GM13976 (cell line): ENCODE results near the gene ERC2.

Experiments
- DNase-seq: peaks from one replicate; pipeline ENCODE4 v3.0.0; 2012; ENCODE audit warnings: low spot score
- CTCF ChIP-seq: IDR thresholded peaks from 2 replicates; pipeline ENCODE4 v1.5.1; 2012; ENCODE audit warnings: borderline replicate concordance, mild to moderate bottlenecking; ENCODE audit not compliant: insufficient read depth; ENCODE audit errors: extremely low read depth, missing control alignments, control extremely low read depth
- in situ Hi-C: fragments of 300-500 bp; cut with MboI; formaldehyde crosslinking; loops from one replicate; pipeline ENCODE4 v1.12.0; 2022; ENCODE audit warnings: low sequenced_read_pairs, mixed read lengths, inconsistent platforms; ENCODE audit not compliant: unreplicated experiment

The ERC2 gene

GRCh38 chr3:55989366-55989765 is 478.9 kb downstream of the ERC2 start:
- TF ChIP-seq CTCF = no peak
- no peak for DNase-seq
- in situ Hi-C loops = no loop called here

- TF ChIP-seq CTCF = no peak
- no peak for DNase-seq
- in situ Hi-C loops = no loop called here
Observed at GRCh38 chr3:55988905-55989304, 479.4 kb downstream of the ERC2 start.

- TF ChIP-seq CTCF = no peak
- no peak for DNase-seq
- in situ Hi-C loops = no loop called here
Observed at GRCh38 chr3:55984626-55985025, 483.6 kb downstream of the ERC2 start.

GRCh38 chr3:55978953-55979352 is 489.3 kb downstream of the ERC2 start:
- no peak for DNase-seq
- in situ Hi-C loops = no loop called here
- no peak for TF ChIP-seq CTCF

GRCh38 chr3:55974421-55975165 is 493.7 kb downstream of the ERC2 start:
- no peak for DNase-seq
- no peak for TF ChIP-seq CTCF
- in situ Hi-C loops = no loop called here

GRCh38 chr3:55969634-55970033 is 498.6 kb downstream of the ERC2 start:
- no peak for DNase-seq
- no peak for TF ChIP-seq CTCF
- in situ Hi-C loops = no loop called here
